ENCODE results near the gene NLRP3.

DNA sequence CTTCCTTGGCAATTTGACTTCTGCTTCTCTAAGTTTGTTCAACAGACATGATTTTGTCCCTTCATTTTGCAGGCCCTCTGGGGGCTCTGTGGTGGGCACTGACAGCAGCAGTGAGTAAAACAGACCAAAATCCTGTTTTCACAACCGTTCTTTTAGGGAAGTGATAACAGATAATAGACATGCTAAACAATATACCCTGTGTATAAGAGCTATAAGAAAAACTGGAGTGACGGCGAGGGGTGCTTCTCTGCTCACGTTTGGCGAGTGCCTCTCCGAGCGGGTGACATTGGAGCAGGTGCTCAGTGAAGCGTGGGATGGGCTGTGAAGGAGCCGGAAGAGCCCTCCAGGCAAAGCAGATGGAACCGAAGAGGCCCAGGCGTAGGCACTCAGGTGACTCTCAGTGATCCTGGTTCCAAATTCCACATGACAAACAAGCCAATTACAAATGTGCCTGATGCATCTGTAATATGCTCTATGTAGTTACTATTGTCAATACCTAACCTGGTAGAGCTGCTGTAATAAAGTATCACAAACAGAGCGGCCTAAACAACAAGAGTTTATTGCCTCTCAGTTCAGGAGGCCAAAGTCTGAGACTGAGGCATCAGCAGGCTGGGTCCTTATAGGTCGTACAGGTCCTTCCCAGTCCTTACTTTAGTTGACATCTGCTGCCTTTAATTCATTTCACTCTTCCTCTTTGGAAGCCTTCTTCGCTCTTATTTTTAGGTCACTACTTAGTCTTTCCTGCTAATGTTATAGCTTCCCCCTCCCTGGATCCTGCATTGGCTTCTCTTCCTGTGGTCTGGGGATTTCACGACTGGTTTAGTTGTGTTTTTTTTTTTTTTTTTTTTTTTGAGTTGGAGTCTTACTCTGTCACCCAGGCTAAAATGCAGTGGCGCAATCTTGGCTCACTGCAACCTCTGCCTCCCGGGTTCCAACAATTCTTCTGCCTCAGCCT is 21.9 kb downstream of the NLRP3 start:
- TF ChIP-seq POLR2AphosphoS5 (IDR thresholded peaks at IDR 0.05; ENCODE audit: borderline replicate concordance, low read depth, low read length) (no peak), EZH2 (IDR thresholded peaks at IDR 0.05) (no peak)
